Measurements from ENCODE around the gene ENPP7.

The ENPP7 gene

GRCh38 chr17:79702550-79703236 lies 28.1 kb upstream of the ENPP7 start:
- no peak for DNase-seq (ENCODE audit: low read depth in 1 of 2, low spot score in 1 of 2)

GRCh38 chr17:79704691-79705090 lies 26.1 kb upstream of the ENPP7 start:
- DNase-seq (ENCODE audit: low read depth in 1 of 2, low spot score in 1 of 2): no peak

GRCh38 chr17:79705674-79706073 lies 25.1 kb upstream of the ENPP7 start:
- no peak for DNase-seq (ENCODE audit: low read depth in 1 of 2, low spot score in 1 of 2)

- DNase-seq (ENCODE audit: low read depth in 1 of 2, low spot score in 1 of 2): no peak
Observed at GRCh38 chr17:79706931-79707850, 23.6 kb upstream of the ENPP7 start.

- peak; percentile 20 to 39 for DNase-seq (ENCODE audit: low read depth in 1 of 2, low spot score in 1 of 2)
Observed at GRCh38 chr17:79707931-79708891, 22.5 kb upstream of the ENPP7 start.

GRCh38 chr17:79711715-79712305 lies 18.9 kb upstream of the ENPP7 start:
- no peak for DNase-seq (ENCODE audit: low read depth in 1 of 2, low spot score in 1 of 2)

GRCh38 chr17:79713391-79713790 lies 17.4 kb upstream of the ENPP7 start:
- no peak for DNase-seq (ENCODE audit: low read depth in 1 of 2, low spot score in 1 of 2)

- no peak for DNase-seq (ENCODE audit: low read depth in 1 of 2, low spot score in 1 of 2)
Observed at GRCh38 chr17:79714176-79715097, 16.3 kb upstream of the ENPP7 start.

- DNase-seq (ENCODE audit: low read depth in 1 of 2, low spot score in 1 of 2): no peak
Observed at GRCh38 chr17:79715098-79715942, 15.4 kb upstream of the ENPP7 start.

GRCh38 chr17:79715943-79716797 lies 14.6 kb upstream of the ENPP7 start:
- DNase-seq (ENCODE audit: low read depth in 1 of 2, low spot score in 1 of 2): no peak

GRCh38 chr17:79720705-79721292 lies 9.9 kb upstream of the ENPP7 start:
- DNase-seq (ENCODE audit: low read depth in 1 of 2, low spot score in 1 of 2): no peak

GRCh38 chr17:79721993-79722671 lies 8.6 kb upstream of the ENPP7 start:
- no peak for DNase-seq (ENCODE audit: low read depth in 1 of 2, low spot score in 1 of 2)

GRCh38 chr17:79722787-79723186 lies 8.0 kb upstream of the ENPP7 start:
- no peak for DNase-seq (ENCODE audit: low read depth in 1 of 2, low spot score in 1 of 2)

GRCh38 chr17:79728169-79728907 lies 2.4 kb upstream of the ENPP7 start:
- DNase-seq (ENCODE audit: low read depth in 1 of 2, low spot score in 1 of 2): peak; percentile 54 to 56

- no peak for DNase-seq (ENCODE audit: low read depth in 1 of 2, low spot score in 1 of 2)
Observed at GRCh38 chr17:79728908-79729471, 1.8 kb upstream of the ENPP7 start.

GRCh38 chr17:79729761-79730160 lies 982 bp upstream of the ENPP7 start:
- no peak for DNase-seq (ENCODE audit: low read depth in 1 of 2, low spot score in 1 of 2)

Measured in activated T-helper 1 cell treated with anti-CD3 and anti-CD28 coated beads, Interleukin-2, amount 50 U/mL, for 16 hours (primary cell).